HepG2 (cell line): Measurements from ENCODE around the gene SORBS2. TPM values are rescaled to one million over a fixed set of nuclear protein-coding genes. Genes with fewer than 3 reads are reported as not detected.

ENCODE experiments used
- FOXA3 ChIP-seq: IDR thresholded peaks from 2 replicates; pipeline ENCODE4 v1.6.1; 2016; ENCODE audit warnings: missing genetic modification reagents, missing compliant biosample characterization
- GZF1 ChIP-seq: sonication (generic); formaldehyde crosslinking; IDR thresholded peaks from 2 replicates; pipeline ENCODE4 v1.5.1; 2020; ENCODE audit warnings: mild to moderate bottlenecking, missing genetic modification reagents
- HOXD1 ChIP-seq: sonication (generic); formaldehyde crosslinking; IDR thresholded peaks from 2 replicates; pipeline ENCODE4 v1.5.0; 2020; ENCODE audit warnings: missing genetic modification reagents
- JUND ChIP-seq: sonication (generic); formaldehyde crosslinking; IDR thresholded peaks from 2 replicates; pipeline ENCODE4 v1.8.0; 2022; ENCODE audit warnings: mild to moderate bottlenecking, missing genetic modification reagents
- NONO ChIP-seq, 2 experiments: fragments of 450-650 bp in 1 of 2; sonication (generic) in 1 of 2; formaldehyde crosslinking in 1 of 2; IDR thresholded peaks in 1 of 2; conservative IDR thresholded peaks in 1 of 2; 2 replicates each; pipeline versions ENCODE4 v1.6.1 to v1.8.0; 2017 to 2022; ENCODE audit warnings: mild to moderate bottlenecking in 1 of 2, missing genetic modification reagents in 1 of 2, moderate library complexity in 1 of 2
- NR2F6 ChIP-seq, 2 experiments: IDR thresholded peaks; 2 replicates each; pipeline ENCODE4 v1.6.1; 2016; ENCODE audit warnings: antibody characterized with exemption in 1 of 2, mild to moderate bottlenecking in 1 of 2
- REPIN1 ChIP-seq: sonication (generic); formaldehyde crosslinking; IDR thresholded peaks from 2 replicates; pipeline ENCODE4 v1.8.0; 2022; ENCODE audit warnings: missing genetic modification reagents, low read depth, mild to moderate bottlenecking, borderline replicate concordance
- SOX6 ChIP-seq, 2 experiments: fragments of 450-650 bp in 1 of 2; sonication (generic) in 1 of 2; formaldehyde crosslinking in 1 of 2; IDR thresholded peaks; 2 replicates each; pipeline versions ENCODE4 v1.4.0 to v1.6.1; 2017 to 2020; ENCODE audit warnings: antibody characterized with exemption in 1 of 2, mild to moderate bottlenecking in 1 of 2, missing genetic modification reagents in 1 of 2
- STAT5B ChIP-seq: sonication (generic); formaldehyde crosslinking; IDR thresholded peaks from 2 replicates; pipeline ENCODE4 v1.4.0; 2020; ENCODE audit warnings: missing genetic modification reagents
- TAF15 ChIP-seq: fragments of 200-400 bp; formaldehyde crosslinking; IDR thresholded peaks from one replicate; pipeline ENCODE4 v1.6.1; 2018; ENCODE audit warnings: mild to moderate bottlenecking, low read depth, low read length; ENCODE audit not compliant: poor library complexity, severe bottlenecking
- ZEB1 ChIP-seq: IDR thresholded peaks from 2 replicates; pipeline ENCODE4 v1.6.1; 2012; ENCODE audit warnings: mild to moderate bottlenecking, low read depth, inconsistent platforms; ENCODE audit not compliant: insufficient replicate concordance
- ZNF629 ChIP-seq: sonication (generic); formaldehyde crosslinking; conservative IDR thresholded peaks from 2 replicates; pipeline ENCODE4 v1.5.0; 2020; ENCODE audit warnings: missing genetic modification reagents
- ZNF724P ChIP-seq: sonication (generic); formaldehyde crosslinking; IDR thresholded peaks from 2 replicates; pipeline ENCODE4 v1.8.0; 2022; ENCODE audit warnings: missing genetic modification reagents, borderline replicate concordance
- ZNF777 ChIP-seq: sonication (generic); formaldehyde crosslinking; IDR thresholded peaks from 2 replicates; pipeline ENCODE4 v1.4.0; 2020; ENCODE audit warnings: missing genetic modification reagents
- ZSCAN22 ChIP-seq: sonication (generic); formaldehyde crosslinking; IDR thresholded peaks from 2 replicates; pipeline ENCODE4 v1.4.0; 2020; ENCODE audit warnings: mild to moderate bottlenecking, missing genetic modification reagents
- polyA plus RNA-seq, 8 experiments: library from polyadenylated mRNA; depleted of rRNA in 3 of 8; stranded (reverse) in 7 of 8; unstranded in 1 of 8; fragments of >200 nt; fragmentation: Illumina TruSeq in 4 of 8; extraction: Trizol in 4 of 8; gene quantifications; 2 replicates each; pipeline versions ENCODE4 v1.2.1 to v1.2.3, GENCODE V29; 2011 to 2016; ENCODE audit warnings: low read depth in 4 of 8, missing spikeins in 1 of 8, mixed read lengths in 1 of 8; ENCODE audit not compliant: insufficient read depth in 1 of 8
- total RNA-seq, 5 experiments: library from RNA; depleted of rRNA; stranded (reverse); fragments of >200 nt; fragmentation: Illumina TruSeq; extraction: Trizol; gene quantifications; 2 replicates each; pipeline ENCODE4 v1.2.3, GENCODE V29; 2016; ENCODE audit warnings: low read depth in 1 of 5
- TF ChIP-seq, protein P1 (sequence below): sonication (generic); formaldehyde crosslinking; IDR thresholded peaks from 2 replicates; pipeline ENCODE4 v1.5.0; 2020; ENCODE audit warnings: mild to moderate bottlenecking, missing genetic modification reagents
- TF ChIP-seq, protein P2 (sequence below): sonication (generic); formaldehyde crosslinking; IDR thresholded peaks from 2 replicates; pipeline ENCODE4 v1.8.1; 2023; ENCODE audit warnings: mild to moderate bottlenecking, missing genetic modification reagents
- TF ChIP-seq, protein P3 (sequence below): IDR thresholded peaks from 2 replicates; pipeline ENCODE4 v1.6.1; 2012; ENCODE audit warnings: low read depth, low read length, improper control_type of control experiment
- TF ChIP-seq, protein P4 (sequence below): sonication (generic); formaldehyde crosslinking; IDR thresholded peaks from 2 replicates; pipeline ENCODE4 v1.4.0; 2020; ENCODE audit warnings: mild to moderate bottlenecking, missing genetic modification reagents
- TF ChIP-seq, protein P5 (sequence below): sonication (generic); formaldehyde crosslinking; IDR thresholded peaks from 2 replicates; pipeline ENCODE4 v1.4.0; 2020; ENCODE audit warnings: missing genetic modification reagents

SORBS2 gene
- total and polyA plus RNA-seq, 2 of the 13 experiments (the other 11 are each of a cell fraction or from before 2014, with no cell fraction given): 25.0 to 80.5 TPM

DNA sequence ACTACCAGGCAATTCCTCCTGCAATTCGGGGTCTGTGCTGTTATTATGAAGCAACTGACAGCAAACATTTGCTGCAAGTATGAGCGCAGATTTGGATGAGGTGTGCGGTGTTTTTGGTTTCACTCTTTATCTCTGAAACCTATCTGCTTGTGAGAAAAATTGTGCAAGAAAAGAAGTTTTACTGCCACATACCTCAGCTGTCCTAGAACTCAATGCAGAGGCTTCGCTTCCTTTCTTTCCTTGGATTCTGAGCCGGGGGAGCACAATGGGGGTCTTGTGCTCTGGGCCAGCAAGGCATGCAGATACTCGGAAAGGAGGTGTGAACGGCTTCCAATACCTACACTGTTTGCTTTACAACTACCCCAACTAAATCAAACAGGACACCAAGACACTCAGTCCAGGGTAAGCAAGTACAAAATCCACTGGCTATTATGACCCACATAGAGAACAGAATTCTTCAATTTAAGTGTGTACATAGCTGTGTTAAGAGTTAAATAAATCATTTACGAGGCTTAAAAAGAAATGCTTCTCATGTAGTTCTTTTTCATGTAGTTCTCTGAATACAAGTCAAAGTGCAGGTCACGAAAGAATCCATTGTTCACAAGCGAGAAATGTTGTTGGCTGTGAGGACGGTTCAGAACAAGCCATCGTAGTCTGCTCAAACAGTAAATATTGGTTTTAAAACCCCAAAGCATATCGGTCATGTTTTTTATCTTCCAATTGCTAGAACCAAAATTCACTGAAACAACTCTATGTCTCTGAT lies 1.1 kb downstream of the SORBS2 start (continued):
- TF ChIP-seq HOXD1 (CRISPR knock-in tag): peak; percentile 77; the same call in 1 of the 2 replicates
- TF ChIP-seq, protein P1, sequence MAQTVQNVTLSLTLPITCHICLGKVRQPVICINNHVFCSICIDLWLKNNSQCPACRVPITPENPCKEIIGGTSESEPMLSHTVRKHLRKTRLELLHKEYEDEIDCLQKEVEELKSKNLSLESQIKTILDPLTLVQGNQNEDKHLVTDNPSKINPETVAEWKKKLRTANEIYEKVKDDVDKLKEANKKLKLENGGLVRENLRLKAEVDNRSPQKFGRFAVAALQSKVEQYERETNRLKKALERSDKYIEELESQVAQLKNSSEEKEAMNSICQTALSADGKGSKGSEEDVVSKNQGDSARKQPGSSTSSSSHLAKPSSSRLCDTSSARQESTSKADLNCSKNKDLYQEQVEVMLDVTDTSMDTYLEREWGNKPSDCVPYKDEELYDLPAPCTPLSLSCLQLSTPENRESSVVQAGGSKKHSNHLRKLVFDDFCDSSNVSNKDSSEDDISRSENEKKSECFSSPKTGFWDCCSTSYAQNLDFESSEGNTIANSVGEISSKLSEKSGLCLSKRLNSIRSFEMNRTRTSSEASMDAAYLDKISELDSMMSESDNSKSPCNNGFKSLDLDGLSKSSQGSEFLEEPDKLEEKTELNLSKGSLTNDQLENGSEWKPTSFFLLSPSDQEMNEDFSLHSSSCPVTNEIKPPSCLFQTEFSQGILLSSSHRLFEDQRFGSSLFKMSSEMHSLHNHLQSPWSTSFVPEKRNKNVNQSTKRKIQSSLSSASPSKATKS (CRISPR knock-in tag): 0 out of 2 replicates have a peak, but pooled peaks have one; percentile 48
- TF ChIP-seq, protein P2, sequence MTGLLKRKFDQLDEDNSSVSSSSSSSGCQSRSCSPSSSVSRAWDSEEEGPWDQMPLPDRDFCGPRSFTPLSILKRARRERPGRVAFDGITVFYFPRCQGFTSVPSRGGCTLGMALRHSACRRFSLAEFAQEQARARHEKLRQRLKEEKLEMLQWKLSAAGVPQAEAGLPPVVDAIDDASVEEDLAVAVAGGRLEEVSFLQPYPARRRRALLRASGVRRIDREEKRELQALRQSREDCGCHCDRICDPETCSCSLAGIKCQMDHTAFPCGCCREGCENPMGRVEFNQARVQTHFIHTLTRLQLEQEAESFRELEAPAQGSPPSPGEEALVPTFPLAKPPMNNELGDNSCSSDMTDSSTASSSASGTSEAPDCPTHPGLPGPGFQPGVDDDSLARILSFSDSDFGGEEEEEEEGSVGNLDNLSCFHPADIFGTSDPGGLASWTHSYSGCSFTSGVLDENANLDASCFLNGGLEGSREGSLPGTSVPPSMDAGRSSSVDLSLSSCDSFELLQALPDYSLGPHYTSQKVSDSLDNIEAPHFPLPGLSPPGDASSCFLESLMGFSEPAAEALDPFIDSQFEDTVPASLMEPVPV: no peak
- TF ChIP-seq, protein P3, sequence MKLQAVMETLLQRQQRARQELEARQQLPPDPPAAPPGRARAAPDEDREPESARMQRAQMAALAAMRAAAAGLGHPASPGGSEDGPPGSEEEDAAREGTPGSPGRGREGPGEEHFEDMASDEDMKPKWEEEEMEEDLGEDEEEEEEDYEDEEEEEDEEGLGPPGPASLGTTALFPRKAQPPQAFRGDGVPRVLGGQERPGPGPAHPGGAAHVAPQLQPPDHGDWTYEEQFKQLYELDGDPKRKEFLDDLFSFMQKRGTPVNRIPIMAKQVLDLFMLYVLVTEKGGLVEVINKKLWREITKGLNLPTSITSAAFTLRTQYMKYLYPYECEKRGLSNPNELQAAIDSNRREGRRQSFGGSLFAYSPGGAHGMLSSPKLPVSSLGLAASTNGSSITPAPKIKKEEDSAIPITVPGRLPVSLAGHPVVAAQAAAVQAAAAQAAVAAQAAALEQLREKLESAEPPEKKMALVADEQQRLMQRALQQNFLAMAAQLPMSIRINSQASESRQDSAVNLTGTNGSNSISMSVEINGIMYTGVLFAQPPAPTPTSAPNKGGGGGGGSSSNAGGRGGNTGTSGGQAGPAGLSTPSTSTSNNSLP: peak; percentile 55; the same call in 1 of the 2 replicates
- TF ChIP-seq FOXA3 (CRISPR knock-in tag): peak; percentile 62
- no peak for TF ChIP-seq ZNF629 (CRISPR knock-in tag)
- no peak for TF ChIP-seq STAT5B (CRISPR knock-in tag)
- TF ChIP-seq ZNF777 (CRISPR knock-in tag): peak; percentile 19; the same call in 1 of the 2 replicates
- TF ChIP-seq SOX6 (IDR thresholded peaks at IDR 0.05): no peak
- peak; percentile 92 for TF ChIP-seq SOX6 (CRISPR knock-in tag; IDR thresholded peaks at IDR 0.05)
- TF ChIP-seq, protein P4, sequence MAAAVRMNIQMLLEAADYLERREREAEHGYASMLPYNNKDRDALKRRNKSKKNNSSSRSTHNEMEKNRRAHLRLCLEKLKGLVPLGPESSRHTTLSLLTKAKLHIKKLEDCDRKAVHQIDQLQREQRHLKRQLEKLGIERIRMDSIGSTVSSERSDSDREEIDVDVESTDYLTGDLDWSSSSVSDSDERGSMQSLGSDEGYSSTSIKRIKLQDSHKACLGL (CRISPR knock-in tag): no peak
- TF ChIP-seq NR2F6 (IDR thresholded peaks at IDR 0.05): peak; percentile 84
- peak; percentile 50 for TF ChIP-seq NR2F6 (CRISPR knock-in tag; IDR thresholded peaks at IDR 0.05)
- TF ChIP-seq GZF1: 0 out of 2 replicates have a peak, but pooled peaks have one; percentile 18
- no peak for TF ChIP-seq JUND (CRISPR knock-in tag)
- TF ChIP-seq, protein P5, sequence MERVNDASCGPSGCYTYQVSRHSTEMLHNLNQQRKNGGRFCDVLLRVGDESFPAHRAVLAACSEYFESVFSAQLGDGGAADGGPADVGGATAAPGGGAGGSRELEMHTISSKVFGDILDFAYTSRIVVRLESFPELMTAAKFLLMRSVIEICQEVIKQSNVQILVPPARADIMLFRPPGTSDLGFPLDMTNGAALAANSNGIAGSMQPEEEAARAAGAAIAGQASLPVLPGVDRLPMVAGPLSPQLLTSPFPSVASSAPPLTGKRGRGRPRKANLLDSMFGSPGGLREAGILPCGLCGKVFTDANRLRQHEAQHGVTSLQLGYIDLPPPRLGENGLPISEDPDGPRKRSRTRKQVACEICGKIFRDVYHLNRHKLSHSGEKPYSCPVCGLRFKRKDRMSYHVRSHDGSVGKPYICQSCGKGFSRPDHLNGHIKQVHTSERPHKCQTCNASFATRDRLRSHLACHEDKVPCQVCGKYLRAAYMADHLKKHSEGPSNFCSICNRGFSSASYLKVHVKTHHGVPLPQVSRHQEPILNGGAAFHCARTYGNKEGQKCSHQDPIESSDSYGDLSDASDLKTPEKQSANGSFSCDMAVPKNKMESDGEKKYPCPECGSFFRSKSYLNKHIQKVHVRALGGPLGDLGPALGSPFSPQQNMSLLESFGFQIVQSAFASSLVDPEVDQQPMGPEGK: peak; percentile 61
- no peak for TF ChIP-seq ZEB1
- TF ChIP-seq ZNF724P (CRISPR knock-in tag): no peak
- no peak for TF ChIP-seq NONO (IDR thresholded peaks at IDR 0.05)
- 0 out of 2 replicates have a peak, but pooled peaks have one; percentile 22 for TF ChIP-seq NONO (CRISPR knock-in tag; conservative IDR thresholded peaks at IDR 0.05)
- TF ChIP-seq TAF15: no peak
- TF ChIP-seq REPIN1 (CRISPR knock-in tag): no peak
- TF ChIP-seq ZSCAN22: no peak
